GM12872 (cell line): ENCODE measurements around the gene TFB2M.

Experiments
- TF ChIP-seq, protein P1 (sequence below): IDR thresholded peaks from 3 replicates; pipeline ENCODE4 v1.5.1; 2011; ENCODE audit warnings: low read depth, mild to moderate bottlenecking, low read length, moderate library complexity; ENCODE audit not compliant: insufficient read depth

TFB2M gene

DNA sequence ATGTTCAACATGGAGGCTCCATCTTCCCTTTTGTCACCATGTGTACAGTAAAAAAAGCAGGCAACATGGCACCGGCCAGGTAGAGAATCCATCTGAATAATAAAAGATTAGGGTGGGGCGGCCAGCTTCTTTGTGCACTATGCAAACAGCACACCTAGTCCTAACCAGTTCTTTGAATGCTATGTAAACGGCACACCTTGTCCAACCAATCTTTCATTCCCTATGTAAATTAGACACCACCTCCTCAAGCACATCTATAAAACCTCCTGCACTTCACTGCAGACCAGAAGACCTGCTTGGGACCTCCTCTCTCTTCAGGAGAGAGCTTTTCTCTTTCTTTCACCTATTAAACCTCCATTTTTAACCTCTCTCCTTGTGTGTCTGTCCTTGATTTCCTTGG is 28.2 kb downstream of the TFB2M start:
- TF ChIP-seq, protein P1, sequence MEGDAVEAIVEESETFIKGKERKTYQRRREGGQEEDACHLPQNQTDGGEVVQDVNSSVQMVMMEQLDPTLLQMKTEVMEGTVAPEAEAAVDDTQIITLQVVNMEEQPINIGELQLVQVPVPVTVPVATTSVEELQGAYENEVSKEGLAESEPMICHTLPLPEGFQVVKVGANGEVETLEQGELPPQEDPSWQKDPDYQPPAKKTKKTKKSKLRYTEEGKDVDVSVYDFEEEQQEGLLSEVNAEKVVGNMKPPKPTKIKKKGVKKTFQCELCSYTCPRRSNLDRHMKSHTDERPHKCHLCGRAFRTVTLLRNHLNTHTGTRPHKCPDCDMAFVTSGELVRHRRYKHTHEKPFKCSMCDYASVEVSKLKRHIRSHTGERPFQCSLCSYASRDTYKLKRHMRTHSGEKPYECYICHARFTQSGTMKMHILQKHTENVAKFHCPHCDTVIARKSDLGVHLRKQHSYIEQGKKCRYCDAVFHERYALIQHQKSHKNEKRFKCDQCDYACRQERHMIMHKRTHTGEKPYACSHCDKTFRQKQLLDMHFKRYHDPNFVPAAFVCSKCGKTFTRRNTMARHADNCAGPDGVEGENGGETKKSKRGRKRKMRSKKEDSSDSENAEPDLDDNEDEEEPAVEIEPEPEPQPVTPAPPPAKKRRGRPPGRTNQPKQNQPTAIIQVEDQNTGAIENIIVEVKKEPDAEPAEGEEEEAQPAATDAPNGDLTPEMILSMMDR = no peak

DNA sequence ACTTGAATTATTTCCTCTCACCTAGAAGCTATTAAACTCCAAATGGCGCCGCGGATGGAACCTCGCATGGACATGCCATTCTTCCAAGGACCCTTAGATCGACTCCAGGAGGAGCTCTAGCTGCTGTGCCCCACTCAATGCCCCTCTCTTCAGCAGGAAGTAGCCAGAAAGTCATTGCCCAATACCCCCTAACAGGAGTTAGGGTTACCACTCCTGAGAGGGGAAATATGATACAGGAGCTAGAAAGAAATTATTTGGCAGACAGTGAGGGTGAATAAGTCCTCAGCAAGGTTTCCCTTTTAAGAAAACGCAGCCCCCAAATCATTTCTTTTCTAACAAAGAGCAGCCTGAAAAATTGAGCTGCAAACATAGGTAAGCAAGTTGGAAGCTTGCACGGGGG is 28.6 kb downstream of the TFB2M start:
- TF ChIP-seq, protein P1 = no peak

DNA sequence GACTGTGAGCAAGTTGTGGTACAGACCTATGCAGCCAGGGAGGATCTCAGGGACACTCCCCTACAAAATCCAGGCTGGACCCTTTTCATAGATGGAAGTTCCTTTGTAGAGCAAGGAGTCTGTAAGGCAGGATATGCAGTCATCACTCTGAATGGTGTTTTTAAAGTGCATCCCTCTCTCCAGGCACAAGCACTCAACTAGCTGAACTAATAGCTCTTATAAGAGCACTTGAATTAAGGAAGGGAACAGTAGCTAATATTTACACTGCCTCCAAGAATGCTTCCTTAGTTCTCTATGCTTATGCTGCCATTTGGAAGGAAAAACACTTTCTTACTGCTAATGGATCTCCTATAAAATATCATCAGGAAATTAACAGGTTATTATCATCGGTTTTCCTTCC is 31.9 kb downstream of the TFB2M start:
- TF ChIP-seq, protein P1 = no peak

DNA sequence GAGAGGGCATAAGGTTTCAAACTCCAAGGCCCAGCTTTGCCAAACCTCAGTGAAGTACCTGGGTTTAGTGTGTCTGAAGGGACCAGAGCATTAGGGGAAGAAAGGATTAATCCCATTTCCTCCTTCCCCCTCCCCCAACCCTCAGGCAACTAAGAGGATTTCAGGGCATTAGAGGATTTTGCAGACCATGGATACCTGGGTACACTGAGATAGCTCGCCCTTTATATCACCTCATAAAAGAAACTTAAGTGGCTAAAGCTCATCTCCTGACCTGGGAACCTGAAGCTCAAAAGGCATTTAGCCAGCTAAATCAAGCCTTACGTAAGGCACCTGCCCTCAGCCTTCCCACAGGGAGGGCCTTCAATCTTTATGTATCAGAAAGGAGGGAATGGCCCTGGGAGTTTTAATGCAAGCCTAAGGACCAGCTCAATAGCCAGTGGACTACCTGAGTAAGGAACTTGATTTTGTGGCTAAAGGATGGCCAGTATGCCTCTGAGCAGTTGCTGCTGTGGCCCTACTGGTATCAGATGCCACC is 32.6 kb downstream of the TFB2M start:
- TF ChIP-seq, protein P1 = no peak

DNA sequence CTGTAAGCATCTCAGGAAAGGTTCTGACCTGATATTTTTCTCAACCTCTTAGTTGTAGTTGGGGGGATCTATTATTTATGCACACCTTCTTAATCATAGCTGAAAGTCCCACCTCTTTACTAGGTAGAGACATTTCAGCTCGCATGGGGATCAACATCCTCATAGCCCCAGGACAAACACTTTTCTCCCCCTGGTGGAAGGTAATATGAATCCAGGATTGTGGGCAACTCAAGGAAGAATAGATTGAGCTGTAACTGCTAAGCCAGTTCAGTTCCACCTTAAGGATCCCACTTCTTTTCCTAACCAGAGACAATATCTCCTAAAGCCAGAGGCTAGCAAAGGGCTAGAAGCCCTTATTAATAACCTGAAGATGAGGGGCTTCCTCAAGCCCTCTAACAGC is 33.5 kb downstream of the TFB2M start:
- TF ChIP-seq, protein P1 = no peak

DNA sequence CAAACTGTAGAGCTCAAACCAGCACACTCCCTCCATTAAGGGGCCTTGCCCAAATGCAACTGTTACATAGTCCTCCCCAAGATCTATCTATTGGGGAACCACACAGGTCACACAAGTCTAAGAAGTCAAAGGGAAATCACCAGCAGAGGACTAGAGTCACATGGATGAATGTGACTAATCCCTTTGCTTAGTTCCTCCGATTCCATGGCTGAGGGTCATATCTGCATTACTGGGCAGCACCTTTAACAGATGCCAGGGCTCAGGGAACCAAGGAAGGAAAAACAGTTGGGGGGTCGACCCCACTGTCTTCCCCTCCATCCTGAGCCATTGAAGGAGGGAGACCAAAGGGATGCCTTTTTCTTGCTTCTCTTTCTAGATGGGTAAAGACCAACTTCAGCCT is 35.6 kb downstream of the TFB2M start:
- TF ChIP-seq, protein P1 = no peak

DNA sequence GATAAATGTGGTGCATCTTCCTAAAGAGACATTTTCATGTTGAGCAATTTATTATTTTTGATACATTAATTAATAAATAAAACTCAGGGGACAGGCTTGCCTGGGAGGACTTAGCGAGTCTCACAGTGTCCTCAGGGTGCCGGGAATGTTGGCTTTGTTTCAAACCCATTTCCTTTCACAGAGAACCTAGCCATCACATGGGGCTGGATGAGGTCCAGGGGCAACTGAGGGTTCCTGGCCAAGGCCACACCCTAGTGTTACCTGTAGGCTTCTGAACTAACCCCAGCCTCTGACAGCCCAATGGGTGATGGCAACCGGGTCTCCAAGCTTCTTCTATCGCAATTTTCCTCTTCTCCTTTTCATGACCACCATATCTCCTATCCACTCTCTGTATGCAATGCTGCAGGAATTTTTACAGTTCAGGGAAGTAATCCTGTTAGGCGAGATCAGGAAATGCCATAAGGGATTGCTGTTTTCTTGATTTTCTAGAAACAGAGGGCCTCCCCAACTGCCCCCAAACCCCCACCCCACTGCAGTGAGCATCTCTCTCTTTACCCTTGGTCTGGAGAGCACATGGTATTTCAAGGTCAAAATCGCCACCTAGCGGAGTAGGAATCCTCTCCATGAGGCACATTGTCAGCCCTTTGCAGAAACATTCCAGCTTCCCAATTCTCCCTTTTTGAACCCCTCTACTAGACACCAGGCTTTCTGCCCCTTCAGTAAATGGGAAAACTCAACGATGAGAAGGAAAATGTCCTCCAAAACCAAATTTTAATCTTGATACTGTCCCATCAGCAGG is 36.9 kb downstream of the TFB2M start:
- TF ChIP-seq, protein P1 = no peak
